Retinal pigment epithelial cell (primary cell): ENCODE data around the gene PTPN4.

Experiments used
- DNase-seq: peaks from one replicate; pipeline ENCODE4 v3.0.0-alpha.2; 2010; ENCODE audit warnings: low read depth
- H3K4me3 ChIP-seq: 2 replicates; pipeline ENCODE4 v1.5.1; 2011; ENCODE audit warnings: mild to moderate bottlenecking, low read length, control low read depth, moderate library complexity
- CTCF ChIP-seq: conservative IDR thresholded peaks from 2 replicates; pipeline ENCODE4 v1.5.1; 2011; ENCODE audit warnings: low read depth, low read length, control low read depth, inconsistent platforms

The PTPN4 gene

GRCh38 chr2:119753041-119753929 is 6.4 kb upstream of the PTPN4 start:
- no peak overlapping the region for H3K4me3 ChIP-seq
- DNase-seq = no peak
- TF ChIP-seq CTCF = peak; percentile 76

- no peak overlapping the region for H3K4me3 ChIP-seq
- DNase-seq = no peak
- no peak for TF ChIP-seq CTCF
These were observed 5.8 kb upstream of the PTPN4 start for GRCh38 chr2:119753930-119754321.

- H3K4me3 ChIP-seq = no peak overlapping the region
- no peak for TF ChIP-seq CTCF
- no peak for DNase-seq
These were observed 3.8 kb upstream of the PTPN4 start for GRCh38 chr2:119755906-119756305.

GRCh38 chr2:119756837-119757236 is 2.9 kb upstream of the PTPN4 start:
- DNase-seq = no peak
- no peak for TF ChIP-seq CTCF
- H3K4me3 ChIP-seq = no peak overlapping the region

- H3K4me3 ChIP-seq = peak overlapping the region; percentile 92
- no peak for DNase-seq
- no peak for TF ChIP-seq CTCF
These were observed 756 bp upstream of the PTPN4 start for GRCh38 chr2:119758881-119759450.

- DNase-seq = no peak
- no peak for TF ChIP-seq CTCF
These were observed 674 bp downstream of the PTPN4 start for GRCh38 chr2:119760237-119760955.

More at GRCh38 chr2:119760237-119760955, 674 bp downstream of the PTPN4 start:
- peak overlapping the region; percentile 92 for H3K4me3 ChIP-seq
